GM18517 (cell line): ENCODE results near the gene ASS1.

ENCODE experiments used
- ATAC-seq: cut with Tn5 transposase; IDR thresholded peaks from one replicate; pipeline ENCODE4 v1.9.1; 2021; ENCODE audit warnings: mild to moderate bottlenecking, moderate library complexity; ENCODE audit not compliant: unreplicated experiment

ASS1 gene

GRCh38 chr9:130451509-130452388 lies 7.0 kb downstream of the ASS1 start:
- ATAC-seq = no peak

GRCh38 chr9:130452835-130453234 lies 8.1 kb downstream of the ASS1 start:
- ATAC-seq = no peak

- no peak for ATAC-seq
Observed at GRCh38 chr9:130453487-130453886, 8.7 kb downstream of the ASS1 start.

- ATAC-seq = no peak
Observed at GRCh38 chr9:130454096-130454811, 9.5 kb downstream of the ASS1 start.

GRCh38 chr9:130454812-130455325 lies 10.1 kb downstream of the ASS1 start:
- ATAC-seq = no peak

- ATAC-seq = no peak
Observed at GRCh38 chr9:130458027-130458803, 13.5 kb downstream of the ASS1 start.

- ATAC-seq = no peak
Observed at GRCh38 chr9:130458804-130459067, 14.0 kb downstream of the ASS1 start.

GRCh38 chr9:130459151-130459550 lies 14.4 kb downstream of the ASS1 start:
- no peak for ATAC-seq

- no peak for ATAC-seq
Observed at GRCh38 chr9:130459941-130460669, 15.3 kb downstream of the ASS1 start.

GRCh38 chr9:130461218-130461630 lies 16.5 kb downstream of the ASS1 start:
- ATAC-seq = no peak

- ATAC-seq = no peak
Observed at GRCh38 chr9:130461731-130462130, 17.0 kb downstream of the ASS1 start.

- no peak for ATAC-seq
Observed at GRCh38 chr9:130462685-130463540, 18.2 kb downstream of the ASS1 start.

GRCh38 chr9:130463763-130464745 lies 19.3 kb downstream of the ASS1 start:
- no peak for ATAC-seq

GRCh38 chr9:130465383-130466096 lies 20.8 kb downstream of the ASS1 start:
- ATAC-seq = no peak

- ATAC-seq = no peak
Observed at GRCh38 chr9:130466537-130467217, 21.9 kb downstream of the ASS1 start.

- ATAC-seq = no peak
Observed at GRCh38 chr9:130467316-130467715, 22.6 kb downstream of the ASS1 start.

GRCh38 chr9:130468566-130468965 lies 23.8 kb downstream of the ASS1 start:
- ATAC-seq = no peak
